Measurements from ENCODE around the gene HERPUD1.

- TF ChIP-seq CTCF (conservative IDR thresholded peaks at IDR 0.05) = no peak
- no peak for TF ChIP-seq ZFX (IDR thresholded peaks at IDR 0.05)
Measured at GRCh38 chr16:56961386-56961785, 29.4 kb downstream of the HERPUD1 start.
